ENCODE results near the gene PRIM2.
"Not testable (repeated sequence)": the region's sequence is repeated elsewhere in the genome, so short reads cannot be mapped to it uniquely, and the experiment has no call there.

Gene PRIM2

DNA sequence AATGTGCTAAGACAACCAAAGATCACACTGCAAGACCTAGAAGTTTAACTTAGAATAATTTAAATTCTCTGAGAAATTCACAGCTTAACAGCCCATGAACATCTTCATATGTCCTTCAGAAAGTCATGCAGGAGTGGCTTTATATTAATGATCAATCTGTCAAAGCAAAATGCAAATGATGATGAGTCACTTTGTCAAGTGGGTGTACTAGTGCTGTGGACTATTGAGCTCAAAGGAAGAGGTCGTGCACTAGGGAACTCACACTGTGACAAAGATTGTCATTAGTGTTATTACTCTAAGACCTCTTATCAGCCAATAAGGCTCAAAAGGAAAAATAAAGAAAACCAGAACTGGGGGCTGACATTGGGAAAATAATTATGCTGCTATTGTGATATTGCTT is 343.5 kb downstream of the PRIM2 start:
- H3K27ac ChIP-seq (ENCODE audit: low read depth, low read length); H3K9me3 ChIP-seq (ENCODE audit: low read length); H3K36me3 ChIP-seq (ENCODE audit: insufficient read depth, low read length); H3K9ac ChIP-seq (ENCODE audit: low read length); H3K4me3 ChIP-seq (ENCODE audit: low read depth in 1 of 2, low read length in 2 of 2); H3K27me3 ChIP-seq (ENCODE audit: control insufficient read depth in 1 of 2, insufficient read depth in 2 of 2, low read length in 2 of 2); H3K4me1 ChIP-seq (ENCODE audit: insufficient read depth, low read length): not testable (repeated sequence)

DNA sequence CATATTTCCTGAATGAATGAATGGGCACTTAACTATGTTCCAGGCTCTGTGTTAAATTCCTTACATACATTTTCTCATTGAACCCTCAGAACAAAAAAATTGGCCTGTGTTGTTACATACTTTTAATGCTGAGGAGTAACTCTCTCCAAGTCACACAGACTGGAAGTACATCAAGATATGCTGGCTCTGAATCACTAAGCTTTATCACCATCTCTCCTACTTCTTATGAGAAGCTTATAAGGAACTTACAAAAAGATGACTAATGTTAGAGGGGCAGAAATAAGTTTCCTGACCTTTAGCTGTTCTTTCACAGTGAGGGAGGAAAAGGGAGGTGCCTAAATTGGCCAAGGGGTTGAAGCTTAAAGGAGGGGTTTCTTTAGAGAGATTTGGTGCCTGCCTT is 350.7 kb downstream of the PRIM2 start:
- H3K27ac ChIP-seq (ENCODE audit: low read depth, low read length); H3K4me1 ChIP-seq (ENCODE audit: insufficient read depth, low read length); H3K9ac ChIP-seq (ENCODE audit: low read length); H3K36me3 ChIP-seq (ENCODE audit: insufficient read depth, low read length); H3K9me3 ChIP-seq (ENCODE audit: low read length); H3K4me3 ChIP-seq (ENCODE audit: low read depth in 1 of 2, low read length in 2 of 2); H3K27me3 ChIP-seq (ENCODE audit: control insufficient read depth in 1 of 2, insufficient read depth in 2 of 2, low read length in 2 of 2): not testable (repeated sequence)

DNA sequence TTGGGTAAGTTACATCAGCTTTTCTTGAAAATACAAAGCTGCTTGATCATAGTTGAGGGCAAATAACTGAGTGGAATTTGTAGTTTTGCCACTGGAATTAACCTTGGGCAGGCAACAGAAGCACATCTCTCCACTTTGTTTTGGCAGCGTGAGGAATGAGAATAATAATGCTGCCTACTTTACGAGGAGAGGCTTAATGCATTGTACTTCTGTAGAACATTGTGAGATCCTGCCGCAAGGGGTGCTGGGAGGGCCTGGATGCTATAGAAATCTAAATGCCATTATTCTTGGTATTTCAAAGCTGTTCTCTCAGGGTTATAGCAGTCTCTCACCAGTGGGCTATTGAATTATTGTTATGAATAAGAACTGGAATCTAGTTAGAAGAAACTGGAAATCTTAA is 353.8 kb downstream of the PRIM2 start:
- H3K9me3 ChIP-seq (ENCODE audit: low read length); H3K4me3 ChIP-seq (ENCODE audit: low read depth in 1 of 2, low read length in 2 of 2); H3K9ac ChIP-seq (ENCODE audit: low read length); H3K27me3 ChIP-seq (ENCODE audit: control insufficient read depth in 1 of 2, insufficient read depth in 2 of 2, low read length in 2 of 2); H3K36me3 ChIP-seq (ENCODE audit: insufficient read depth, low read length); H3K27ac ChIP-seq (ENCODE audit: low read depth, low read length); H3K4me1 ChIP-seq (ENCODE audit: insufficient read depth, low read length): not testable (repeated sequence)

DNA sequence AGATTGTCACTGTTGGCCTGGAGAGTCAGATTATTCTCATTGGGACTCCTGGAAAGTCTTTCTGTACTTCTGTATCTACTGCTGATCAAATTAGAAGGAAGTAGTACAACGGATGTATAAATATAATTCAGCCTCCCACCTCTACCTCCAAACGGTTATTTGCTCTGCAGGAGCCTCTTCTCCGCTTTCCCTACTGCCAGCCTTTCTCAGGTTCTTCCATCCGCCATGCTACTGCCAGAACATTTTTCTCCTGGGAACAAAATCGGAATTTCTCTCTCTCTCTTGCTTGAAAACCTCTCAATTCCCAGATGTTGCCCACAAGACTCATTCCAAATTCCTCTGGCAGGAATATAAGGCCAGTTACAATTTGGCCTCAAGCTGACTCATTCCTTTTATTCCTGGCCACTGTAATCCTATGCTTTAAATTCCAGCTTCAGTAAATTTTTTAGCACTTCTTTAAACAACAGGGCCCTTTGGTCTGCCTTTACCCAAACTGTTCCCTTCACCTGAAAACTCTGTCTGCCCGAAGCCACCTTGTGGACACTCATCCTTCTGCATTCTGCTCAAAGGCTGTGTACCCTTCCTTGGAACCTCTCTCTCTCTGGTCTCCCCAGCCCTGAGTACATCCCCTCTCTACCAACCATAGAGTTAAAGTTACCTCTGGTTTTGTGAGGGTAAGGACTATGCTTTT is 354.7 kb downstream of the PRIM2 start:
- not testable (repeated sequence) for H3K27me3 ChIP-seq (ENCODE audit: control insufficient read depth in 1 of 2, insufficient read depth in 2 of 2, low read length in 2 of 2); H3K27ac ChIP-seq (ENCODE audit: low read depth, low read length); H3K4me3 ChIP-seq (ENCODE audit: low read depth in 1 of 2, low read length in 2 of 2); H3K4me1 ChIP-seq (ENCODE audit: insufficient read depth, low read length); H3K36me3 ChIP-seq (ENCODE audit: insufficient read depth, low read length); H3K9ac ChIP-seq (ENCODE audit: low read length); H3K9me3 ChIP-seq (ENCODE audit: low read length)

DNA sequence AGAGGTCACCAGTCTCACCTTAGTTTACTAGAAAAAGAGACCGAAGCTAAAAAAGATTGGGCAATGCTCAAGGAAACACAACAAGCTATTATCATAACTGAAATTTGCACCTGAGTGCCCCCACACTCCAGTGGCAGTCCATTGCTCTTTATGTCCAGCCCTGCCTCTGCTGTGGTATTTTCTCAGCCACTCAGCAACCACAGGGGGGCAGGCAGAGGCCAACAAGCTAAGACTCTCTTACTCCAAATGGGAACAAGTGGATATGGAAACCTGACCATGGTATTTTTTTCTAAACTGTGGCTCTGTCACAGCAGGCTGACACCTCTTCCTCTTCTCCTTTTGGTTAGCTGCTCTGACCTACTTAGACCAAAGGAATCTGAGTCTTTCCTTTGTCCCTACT is 355.9 kb downstream of the PRIM2 start:
- H3K9ac ChIP-seq (ENCODE audit: low read length); H3K9me3 ChIP-seq (ENCODE audit: low read length); H3K36me3 ChIP-seq (ENCODE audit: insufficient read depth, low read length); H3K4me3 ChIP-seq (ENCODE audit: low read depth in 1 of 2, low read length in 2 of 2); H3K4me1 ChIP-seq (ENCODE audit: insufficient read depth, low read length); H3K27me3 ChIP-seq (ENCODE audit: control insufficient read depth in 1 of 2, insufficient read depth in 2 of 2, low read length in 2 of 2); H3K27ac ChIP-seq (ENCODE audit: low read depth, low read length): not testable (repeated sequence)

DNA sequence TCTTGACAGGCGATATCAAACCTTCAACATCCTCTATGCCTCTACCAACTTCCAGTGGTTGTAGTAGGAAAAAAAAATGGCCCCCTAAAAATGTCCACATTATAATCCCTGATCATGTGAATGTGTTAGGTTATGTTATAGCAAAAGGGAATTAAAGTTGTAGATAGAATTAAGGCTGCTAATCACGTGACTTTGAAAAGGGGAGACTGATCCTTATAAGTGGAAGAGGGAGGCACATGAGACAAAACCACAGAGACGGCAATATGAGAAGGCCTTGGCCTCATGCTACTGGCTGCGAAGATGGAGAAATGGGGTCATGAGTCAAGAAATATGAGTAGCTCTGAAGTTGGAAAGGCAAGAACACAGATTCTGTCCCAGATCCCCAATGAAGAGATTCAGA is 358.0 kb downstream of the PRIM2 start:
- H3K27me3 ChIP-seq (ENCODE audit: control insufficient read depth in 1 of 2, insufficient read depth in 2 of 2, low read length in 2 of 2); H3K36me3 ChIP-seq (ENCODE audit: insufficient read depth, low read length); H3K9me3 ChIP-seq (ENCODE audit: low read length); H3K4me3 ChIP-seq (ENCODE audit: low read depth in 1 of 2, low read length in 2 of 2); H3K9ac ChIP-seq (ENCODE audit: low read length); H3K4me1 ChIP-seq (ENCODE audit: insufficient read depth, low read length); H3K27ac ChIP-seq (ENCODE audit: low read depth, low read length): not testable (repeated sequence)

DNA sequence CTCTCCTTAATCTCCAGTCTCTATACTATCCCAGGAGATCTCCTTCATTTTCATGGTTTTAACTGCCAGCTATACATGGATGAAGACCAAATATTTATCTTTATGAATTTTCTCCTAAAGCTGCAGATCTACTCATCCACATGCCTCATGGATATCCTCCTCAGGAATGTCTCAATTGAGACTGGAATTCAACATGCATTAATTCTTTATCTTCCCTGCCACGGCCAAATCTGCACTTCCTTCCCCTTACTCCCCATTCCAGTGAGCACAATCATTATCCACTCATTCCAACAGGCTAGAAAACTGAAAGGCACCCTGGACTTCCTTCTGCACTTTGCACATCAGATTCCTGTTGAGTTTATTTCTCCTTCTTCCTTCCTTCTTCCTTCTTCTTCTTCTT is 379.0 kb downstream of the PRIM2 start:
- H3K9ac ChIP-seq (ENCODE audit: low read length); H3K4me3 ChIP-seq (ENCODE audit: low read depth in 1 of 2, low read length in 2 of 2); H3K9me3 ChIP-seq (ENCODE audit: low read length); H3K36me3 ChIP-seq (ENCODE audit: insufficient read depth, low read length); H3K27me3 ChIP-seq (ENCODE audit: control insufficient read depth in 1 of 2, insufficient read depth in 2 of 2, low read length in 2 of 2); H3K4me1 ChIP-seq (ENCODE audit: insufficient read depth, low read length); H3K27ac ChIP-seq (ENCODE audit: low read depth, low read length): not testable (repeated sequence)

All from muscle layer of colon (tissue), 2 donors.